Neuronal stem cell (in vitro differentiated cells): Measurements from ENCODE around the gene BRSK2.

Experiments used
- DNase-seq: peaks from one replicate; pipeline ENCODE4 v3.0.0-alpha.2; 2013; ENCODE audit warnings: low spot score
- H2AFZ ChIP-seq: one replicate; pipeline ENCODE4 v1.6.1; 2013; ENCODE audit warnings: mild to moderate bottlenecking, low read length, inconsistent platforms
- H2AK5ac ChIP-seq: 2 replicates; pipeline ENCODE4 v1.6.1; 2013; ENCODE audit warnings: low read depth, mild to moderate bottlenecking, inconsistent platforms, low read length, moderate library complexity, mixed read lengths
- H2BK120ac ChIP-seq: 2 replicates; pipeline ENCODE4 v1.6.1; 2013; ENCODE audit warnings: low read depth, mild to moderate bottlenecking, inconsistent platforms, low read length, moderate library complexity, mixed read lengths
- H2BK12ac ChIP-seq: one replicate; pipeline ENCODE4 v1.6.1; 2013; ENCODE audit warnings: low read length, inconsistent platforms
- H2BK15ac ChIP-seq: 2 replicates; pipeline ENCODE4 v1.6.1; 2013; ENCODE audit warnings: mild to moderate bottlenecking, low read length, inconsistent platforms, mixed read lengths
- H2BK5ac ChIP-seq: one replicate; pipeline ENCODE4 v1.6.1; 2013; ENCODE audit warnings: inconsistent platforms, mild to moderate bottlenecking, low read length, moderate library complexity
- H3K14ac ChIP-seq: one replicate; pipeline ENCODE4 v1.6.1; 2013; ENCODE audit warnings: low read length, inconsistent platforms
- H3K18ac ChIP-seq: 2 replicates; pipeline ENCODE4 v1.6.1; 2013; ENCODE audit warnings: low read length, inconsistent platforms
- H3K23ac ChIP-seq: 2 replicates; pipeline ENCODE4 v1.6.1; 2013; ENCODE audit warnings: low read depth, mild to moderate bottlenecking, mixed read lengths, low read length, inconsistent platforms; ENCODE audit not compliant: poor library complexity
- H3K27ac ChIP-seq: replicated peaks from 3 replicates; pipeline ENCODE4 v1.5.1; 2013; ENCODE audit warnings: low read length, inconsistent platforms
- H3K27me3 ChIP-seq, 3 experiments: 2 replicates each; pipeline ENCODE4 v1.6.1; 2013; ENCODE audit warnings: low read length in 3 of 3, mild to moderate bottlenecking in 2 of 3, inconsistent platforms in 1 of 3, low read depth in 1 of 3, mixed read lengths in 1 of 3, moderate library complexity in 1 of 3; ENCODE audit not compliant: control insufficient read depth in 3 of 3, insufficient read depth in 3 of 3
- H3K36me3 ChIP-seq, 2 donors: replicated peaks in 1 of 2; 2 replicates each; pipeline ENCODE4 v1.6.1; 2013; ENCODE audit warnings: low read length in 2 of 2; ENCODE audit not compliant: control insufficient read depth in 2 of 2, insufficient read depth in 2 of 2
- H3K4ac ChIP-seq: 2 replicates; pipeline ENCODE4 v1.6.1; 2013; ENCODE audit warnings: inconsistent platforms, mild to moderate bottlenecking, low read length, moderate library complexity
- H3K4me1 ChIP-seq, 2 donors: 1 replicate in 1 of 2; 2 replicates in 1 of 2; pipeline ENCODE4 v1.6.1; 2013; ENCODE audit warnings: low read length in 2 of 2, low read depth in 1 of 2; ENCODE audit not compliant: control insufficient read depth in 2 of 2, insufficient read depth in 1 of 2
- H3K4me2 ChIP-seq: one replicate; pipeline ENCODE4 v1.6.1; 2013; ENCODE audit warnings: mild to moderate bottlenecking, low read length, inconsistent platforms; ENCODE audit not compliant: insufficient read depth, poor library complexity, severe bottlenecking
- H3K4me3 ChIP-seq, 2 donors: 2 replicates each; pipeline ENCODE4 v1.5.1; 2013; ENCODE audit warnings: low read length in 2 of 2, mild to moderate bottlenecking in 2 of 2, inconsistent platforms in 1 of 2, moderate library complexity in 1 of 2
- H3K79me1 ChIP-seq: one replicate; pipeline ENCODE4 v1.6.1; 2013; ENCODE audit warnings: low read depth, mild to moderate bottlenecking, inconsistent platforms, low read length, moderate library complexity
- H3K9ac ChIP-seq: one replicate; pipeline ENCODE4 v1.6.1; 2013; ENCODE audit warnings: mild to moderate bottlenecking, low read depth, low read length, inconsistent platforms; ENCODE audit not compliant: poor library complexity
- H3K9me3 ChIP-seq, 2 donors: replicated peaks in 1 of 2; 2 replicates each; pipeline versions ENCODE3 to v1.6.1; 2013; ENCODE audit warnings: low read length in 2 of 2, mild to moderate bottlenecking in 2 of 2, inconsistent platforms in 1 of 2, low read depth in 1 of 2, mixed read lengths in 1 of 2, moderate library complexity in 1 of 2; ENCODE audit not compliant: control insufficient read depth in 2 of 2, insufficient read depth in 1 of 2
- H4K8ac ChIP-seq: one replicate; pipeline ENCODE4 v1.6.1; 2013; ENCODE audit warnings: low read depth, mild to moderate bottlenecking, inconsistent platforms, low read length, moderate library complexity
- H4K91ac ChIP-seq: one replicate; pipeline ENCODE4 v1.6.1; 2013; ENCODE audit warnings: low read length, low read depth, mild to moderate bottlenecking, inconsistent platforms; ENCODE audit not compliant: poor library complexity
- WGBS, 2 donors: extraction: QIAGEN DNeasy Blood & Tissue Kit; methylation state at CpG; one replicate each; pipeline ENCODE4 v1.1.7; 2013; ENCODE audit warnings: missing lambda C conversion rate in 2 of 2, mixed read lengths in 1 of 2; ENCODE audit not compliant: insufficient read length in 2 of 2, insufficient replicate concordance in 1 of 2; ENCODE audit errors: extremely low coverage in 2 of 2; 5-methylcytosine and 5-hydroxymethylcytosine counted together

BRSK2 gene

DNA sequence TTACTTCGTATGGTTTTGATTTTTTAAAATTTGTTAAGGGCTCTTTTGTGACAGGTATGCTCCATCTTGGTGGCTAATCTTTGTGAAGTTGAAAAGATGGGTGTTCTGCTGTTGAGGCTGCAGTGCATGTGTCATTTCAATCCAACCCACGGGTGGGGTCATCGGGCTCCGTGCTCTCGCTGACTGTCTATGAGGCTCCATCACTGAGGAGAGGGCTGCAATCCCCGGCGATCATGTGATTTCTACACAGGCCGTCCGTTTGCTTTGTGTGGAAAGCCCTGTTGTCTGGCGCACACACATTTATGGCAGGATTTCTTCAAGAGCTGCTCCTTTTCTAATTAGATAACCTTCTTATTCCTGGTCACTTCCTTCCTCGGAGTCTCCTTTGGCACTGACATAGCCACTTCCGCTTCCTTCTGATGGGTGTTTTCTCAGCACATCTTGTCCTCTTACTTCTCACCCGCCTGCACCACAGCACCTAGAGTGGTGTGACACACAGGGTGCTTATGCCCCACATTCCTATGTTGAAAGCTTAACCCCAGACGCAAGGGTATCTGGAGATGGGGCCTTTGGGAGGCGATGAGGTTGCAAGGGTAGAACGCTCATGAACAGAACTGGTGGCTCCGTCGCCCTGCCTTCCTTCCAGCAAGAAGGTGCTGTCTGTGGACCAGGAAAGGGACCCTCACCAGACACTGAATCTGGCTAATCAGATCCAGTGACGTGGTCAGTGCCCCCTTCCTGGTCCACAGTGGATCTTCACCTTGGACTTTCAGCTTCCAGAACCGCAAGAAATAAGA, 87.4 kb downstream of the BRSK2 start:
- Histone ChIP-seq H2AFZ (no peak overlapping the region), H3K27ac (no peak overlapping the region), H3K23ac (no peak overlapping the region), H3K79me1 (peaks cover 6% of the 10 kb centered on the region), H3K36me3 (peaks cover 10 to 23% of the 10 kb centered on the region in 2 donors), H3K4me3 (no peak overlapping the region), H3K9ac (no peak overlapping the region), H3K4me2 (no peak overlapping the region), H4K91ac (no peak overlapping the region), H2BK12ac (no peak overlapping the region), H2AK5ac (no peak overlapping the region), H2BK120ac (no peak overlapping the region), H2BK5ac (no peak overlapping the region), H3K27me3 (no peaks in the 10 kb centered on the region), H3K14ac (no peak overlapping the region), H2BK15ac (no peak overlapping the region), H3K18ac (no peak overlapping the region), H3K4ac (no peak overlapping the region), H3K9me3 (no peaks in the 10 kb centered on the region), H3K4me1 (peaks cover 0 to 12% of the 10 kb centered on the region in 2 donors), H4K8ac (no peak overlapping the region)
- DNase-seq, result no peak
- WGBS, 2 donors, result no CpG with 5 or more reads among the region's 20 CpGs

DNA sequence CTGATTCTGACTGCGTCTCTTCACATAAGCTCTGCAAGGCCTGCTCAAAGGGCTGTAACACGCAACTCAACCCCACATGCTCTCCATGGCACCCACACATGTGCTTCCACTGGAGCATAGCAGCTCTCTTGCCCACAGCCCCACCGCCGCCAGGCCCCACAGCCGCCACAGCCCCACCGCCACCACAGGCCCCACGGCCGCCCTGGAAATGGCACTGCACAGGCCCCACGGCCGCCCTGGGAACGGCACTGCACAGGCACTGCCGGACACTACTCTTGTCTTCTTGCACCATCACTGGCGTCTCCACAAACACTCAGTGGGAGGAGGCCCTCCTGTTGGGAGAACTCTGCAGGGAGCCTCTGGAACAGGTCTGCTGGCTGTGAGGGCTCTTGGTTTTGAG, 88.3 kb downstream of the BRSK2 start:
- no CpG with 5 or more reads among the region's 13 CpGs for WGBS, 2 donors
- Histone ChIP-seq H2BK15ac (no peak overlapping the region), H4K8ac (peak overlapping the region; percentile 17), H3K4me2 (no peak overlapping the region), H3K9ac (no peak overlapping the region), H3K18ac (no peak overlapping the region), H3K4me1 (peaks cover 0 to 12% of the 10 kb centered on the region in 2 donors), H2BK5ac (peak overlapping the region; percentile 93), H3K14ac (no peak overlapping the region), H3K27me3 (no peaks in the 10 kb centered on the region), H3K4me3 (no peak overlapping the region), H4K91ac (no peak overlapping the region), H3K79me1 (peaks cover 8% of the 10 kb centered on the region), H3K23ac (no peak overlapping the region), H2BK120ac (no peak overlapping the region), H3K9me3 (no peaks in the 10 kb centered on the region), H3K27ac (no peak overlapping the region), H2BK12ac (no peak overlapping the region), H2AFZ (no peak overlapping the region), H3K36me3 (peaks cover 10 to 23% of the 10 kb centered on the region in 2 donors), H2AK5ac (no peak overlapping the region), H3K4ac (no peak overlapping the region)
- DNase-seq, result no peak

GRCh38 chr11:1478544-1478943, 88.8 kb downstream of the BRSK2 start:
- Histone ChIP-seq H3K4me2 (no peak overlapping the region), H3K9ac (no peak overlapping the region), H3K18ac (no peak overlapping the region), H2AK5ac (no peak overlapping the region), H2BK5ac (peak overlapping the region; percentile 93), H2BK120ac (no peak overlapping the region), H3K79me1 (peaks cover 8% of the 10 kb centered on the region), H3K23ac (no peak overlapping the region), H4K8ac (no peak overlapping the region), H3K9me3 (no peaks in the 10 kb centered on the region), H3K27ac (no peak overlapping the region), H3K36me3 (peaks cover 10 to 23% of the 10 kb centered on the region in 2 donors), H3K27me3 (no peaks in the 10 kb centered on the region), H2BK12ac (no peak overlapping the region), H3K14ac (no peak overlapping the region), H2BK15ac (no peak overlapping the region), H3K4me3 (no peak overlapping the region), H3K4ac (no peak overlapping the region), H3K4me1 (peaks cover 0 to 12% of the 10 kb centered on the region in 2 donors), H4K91ac (no peak overlapping the region), H2AFZ (no peak overlapping the region)
- WGBS, 2 donors, result no CpG with 5 or more reads among the region's 9 CpGs
- no peak for DNase-seq

DNA sequence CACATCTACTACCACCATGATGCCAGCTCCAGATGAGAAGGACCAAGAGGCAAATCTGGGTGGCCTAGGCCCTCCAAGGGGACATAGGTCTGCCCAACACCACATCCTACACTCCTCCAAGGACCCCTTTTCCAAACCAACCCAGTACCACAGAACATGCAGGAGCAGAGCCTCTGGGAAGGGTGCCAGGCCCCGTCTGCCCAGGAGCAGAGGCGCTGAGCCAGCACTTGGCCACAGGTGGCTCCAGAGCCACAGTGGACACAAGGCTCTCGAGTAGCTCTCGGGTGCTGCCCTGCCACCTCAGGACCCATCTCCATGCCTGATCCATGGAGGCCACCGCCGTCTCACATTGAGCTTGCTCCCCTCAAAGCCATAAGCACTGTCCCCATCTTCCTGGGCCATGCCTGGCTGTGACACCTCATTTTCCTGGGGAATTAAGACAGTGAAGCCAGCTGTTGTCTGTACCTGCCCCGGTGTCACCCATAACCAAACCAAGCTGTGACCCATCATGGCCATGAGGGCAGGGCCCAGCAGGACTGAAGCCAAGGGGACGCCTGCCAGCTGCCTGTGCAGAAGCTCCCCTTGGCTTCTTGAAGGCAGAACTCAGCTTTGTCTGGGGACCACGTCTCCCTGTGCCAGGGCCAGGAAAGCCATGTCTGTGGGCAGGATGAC, 89.4 kb downstream of the BRSK2 start:
- no peak for DNase-seq
- peaks cover 0 to 12% of the 10 kb centered on the region in 2 donors for H3K4me1 ChIP-seq

More for the DNA sequence above, 89.4 kb downstream of the BRSK2 start:
- Histone ChIP-seq H2BK12ac (no peak overlapping the region), H2BK15ac (no peak overlapping the region), H3K9ac (peak overlapping the region; percentile 25), H2AK5ac (no peak overlapping the region), H3K18ac (no peak overlapping the region), H3K9me3 (no peaks in the 10 kb centered on the region), H2BK120ac (no peak overlapping the region), H3K79me1 (peaks cover 12% of the 10 kb centered on the region), H3K4me2 (no peak overlapping the region), H2BK5ac (peak overlapping the region; percentile 40), H3K23ac (no peak overlapping the region), H3K4ac (no peak overlapping the region), H4K91ac (no peak overlapping the region), H4K8ac (no peak overlapping the region), H3K14ac (no peak overlapping the region), H2AFZ (no peak overlapping the region), H3K27ac (no peak overlapping the region), H3K27me3 (no peaks in the 10 kb centered on the region), H3K4me3 (no peak overlapping the region), H3K36me3 (peaks cover 10 to 23% of the 10 kb centered on the region in 2 donors)
- no CpG with 5 or more reads among the region's 9 CpGs for WGBS, 2 donors
